Choroid plexus epithelial cell (primary cell): ENCODE data around the gene EIF4A3.

Source experiments
- DNase-seq: peaks from one replicate; pipeline ENCODE4 v3.0.0-alpha.2; 2010; ENCODE audit warnings: low read depth
- H3K4me3 ChIP-seq: 2 replicates; pipeline ENCODE4 v1.5.1; 2011; ENCODE audit warnings: low read depth, mild to moderate bottlenecking, control low read depth, low read length, moderate library complexity
- TF ChIP-seq, protein P1 (sequence below): conservative IDR thresholded peaks from 2 replicates; pipeline ENCODE4 v1.5.1; 2011; ENCODE audit warnings: low read depth, mild to moderate bottlenecking, control low read depth, inconsistent platforms, low read length, moderate library complexity

EIF4A3 gene

GRCh38 chr17:80114758-80115157 is 32.2 kb downstream of the EIF4A3 start:
- no peak for DNase-seq
- H3K4me3 ChIP-seq = no peak overlapping the region
- TF ChIP-seq, protein P1, sequence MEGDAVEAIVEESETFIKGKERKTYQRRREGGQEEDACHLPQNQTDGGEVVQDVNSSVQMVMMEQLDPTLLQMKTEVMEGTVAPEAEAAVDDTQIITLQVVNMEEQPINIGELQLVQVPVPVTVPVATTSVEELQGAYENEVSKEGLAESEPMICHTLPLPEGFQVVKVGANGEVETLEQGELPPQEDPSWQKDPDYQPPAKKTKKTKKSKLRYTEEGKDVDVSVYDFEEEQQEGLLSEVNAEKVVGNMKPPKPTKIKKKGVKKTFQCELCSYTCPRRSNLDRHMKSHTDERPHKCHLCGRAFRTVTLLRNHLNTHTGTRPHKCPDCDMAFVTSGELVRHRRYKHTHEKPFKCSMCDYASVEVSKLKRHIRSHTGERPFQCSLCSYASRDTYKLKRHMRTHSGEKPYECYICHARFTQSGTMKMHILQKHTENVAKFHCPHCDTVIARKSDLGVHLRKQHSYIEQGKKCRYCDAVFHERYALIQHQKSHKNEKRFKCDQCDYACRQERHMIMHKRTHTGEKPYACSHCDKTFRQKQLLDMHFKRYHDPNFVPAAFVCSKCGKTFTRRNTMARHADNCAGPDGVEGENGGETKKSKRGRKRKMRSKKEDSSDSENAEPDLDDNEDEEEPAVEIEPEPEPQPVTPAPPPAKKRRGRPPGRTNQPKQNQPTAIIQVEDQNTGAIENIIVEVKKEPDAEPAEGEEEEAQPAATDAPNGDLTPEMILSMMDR = no peak

GRCh38 chr17:80113033-80113484 is 33.9 kb downstream of the EIF4A3 start:
- no peak for DNase-seq
- TF ChIP-seq, protein P1 = no peak
- no peak overlapping the region for H3K4me3 ChIP-seq

DNA sequence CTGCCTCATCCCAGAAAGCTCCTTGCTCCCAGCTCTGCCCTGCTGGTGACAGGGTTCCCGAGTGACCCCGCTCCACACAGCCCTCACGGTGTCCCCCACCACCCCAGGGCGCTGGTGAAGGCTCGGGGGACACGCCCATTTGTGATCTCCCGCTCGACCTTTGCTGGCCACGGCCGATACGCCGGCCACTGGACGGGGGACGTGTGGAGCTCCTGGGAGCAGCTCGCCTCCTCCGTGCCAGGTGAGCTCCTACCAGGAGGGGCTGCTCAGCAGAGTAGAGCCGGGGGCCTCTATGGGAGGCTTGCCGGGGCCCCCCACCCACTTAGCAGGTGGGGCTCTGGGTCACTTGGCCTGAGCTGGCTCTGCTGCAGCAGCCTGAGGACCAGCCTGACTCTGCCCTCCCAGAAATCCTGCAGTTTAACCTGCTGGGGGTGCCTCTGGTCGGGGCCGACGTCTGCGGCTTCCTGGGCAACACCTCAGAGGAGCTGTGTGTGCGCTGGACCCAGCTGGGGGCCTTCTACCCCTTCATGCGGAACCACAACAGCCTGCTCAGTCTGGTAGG is 34.4 kb downstream of the EIF4A3 start:
- no peak for DNase-seq
- no peak overlapping the region for H3K4me3 ChIP-seq
- TF ChIP-seq, protein P1 = no peak

DNA sequence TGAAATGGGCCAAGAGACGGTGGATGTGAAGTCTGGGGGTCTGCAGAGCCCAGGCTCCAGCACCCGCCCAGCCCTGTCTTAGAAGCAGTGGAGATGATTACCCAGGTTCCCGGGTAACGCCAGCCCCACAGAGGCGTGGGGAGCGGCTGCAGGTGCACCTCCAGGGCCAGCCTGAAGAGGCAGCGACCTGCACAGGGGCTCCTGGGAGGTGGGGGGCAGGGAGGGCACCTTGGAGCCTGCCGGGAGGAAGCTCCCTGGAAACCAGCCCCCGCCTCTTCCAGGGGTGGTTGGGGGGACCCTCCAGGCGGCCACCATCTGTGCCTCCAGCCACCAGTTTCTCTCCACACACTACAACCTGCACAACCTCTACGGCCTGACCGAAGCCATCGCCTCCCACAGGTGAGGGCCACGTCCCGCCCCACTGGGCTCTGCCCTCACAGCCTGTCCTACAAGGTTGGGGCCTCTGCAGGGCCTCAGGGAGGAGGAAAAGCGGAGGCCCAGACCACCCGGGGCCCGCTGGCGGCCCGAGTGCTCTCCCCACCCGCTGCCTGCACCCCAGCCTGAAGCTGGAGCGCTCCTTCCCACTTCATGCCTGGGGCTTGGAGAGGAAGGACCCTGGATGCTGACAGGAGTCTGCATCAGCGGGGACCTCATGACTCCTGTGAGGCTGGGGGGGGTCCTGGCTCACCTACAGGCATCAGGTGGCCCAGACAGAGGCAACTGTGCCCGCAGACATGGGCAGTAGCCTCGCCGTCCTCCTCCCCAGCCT is 35.0 kb downstream of the EIF4A3 start:
- DNase-seq = no peak
- TF ChIP-seq, protein P1 = no peak
- H3K4me3 ChIP-seq = no peak overlapping the region

DNA sequence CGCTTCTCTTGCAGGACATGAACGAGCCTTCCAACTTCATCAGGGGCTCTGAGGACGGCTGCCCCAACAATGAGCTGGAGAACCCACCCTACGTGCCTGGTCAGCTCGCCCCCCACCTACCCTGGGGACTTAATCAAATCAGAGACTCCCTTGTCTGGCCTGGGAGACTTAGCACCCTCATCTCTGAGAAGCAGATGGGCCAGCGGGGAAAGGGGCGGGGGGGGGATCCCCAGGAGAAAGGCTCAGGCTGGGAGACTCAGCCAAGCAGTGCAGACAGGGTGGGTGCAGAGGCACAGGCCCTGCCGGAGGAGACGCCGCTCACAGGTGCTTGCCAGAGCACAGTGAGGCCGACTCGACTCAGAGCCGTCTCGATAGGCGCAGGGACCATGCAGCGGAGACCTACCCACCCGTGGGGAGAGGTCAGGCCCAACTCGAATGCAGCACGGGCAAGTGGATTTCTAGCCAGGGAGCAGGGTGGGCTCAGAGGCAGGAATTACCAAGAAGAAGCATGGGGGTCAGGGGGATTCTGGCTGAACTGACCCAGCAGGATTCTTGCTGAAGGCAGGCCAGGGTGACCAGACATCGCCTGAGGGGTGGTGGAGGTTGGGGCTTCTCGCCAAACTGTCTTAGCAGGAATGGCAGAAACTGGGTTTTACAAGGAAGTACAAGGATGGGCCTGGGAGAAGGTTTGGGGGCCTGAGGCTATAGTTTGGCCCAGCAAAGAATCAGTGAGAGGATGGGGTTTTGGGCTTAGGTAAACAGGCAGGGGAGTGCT is 35.8 kb downstream of the EIF4A3 start:
- TF ChIP-seq, protein P1 = no peak
- no peak overlapping the region for H3K4me3 ChIP-seq

GRCh38 chr17:80110447-80110812 is 36.5 kb downstream of the EIF4A3 start:
- TF ChIP-seq, protein P1 = no peak
- DNase-seq = no peak
- no peak overlapping the region for H3K4me3 ChIP-seq

More for the DNA sequence above, 35.8 kb downstream of the EIF4A3 start:
- DNase-seq = no peak
